HG02884 (cell line): ENCODE data around the gene FBXL7.

ENCODE experiments used
- ATAC-seq: cut with Tn5 transposase; IDR thresholded peaks from one replicate; pipeline ENCODE4 v1.9.1; 2021; ENCODE audit warnings: mild to moderate bottlenecking, moderate library complexity; ENCODE audit not compliant: unreplicated experiment

The FBXL7 gene

DNA sequence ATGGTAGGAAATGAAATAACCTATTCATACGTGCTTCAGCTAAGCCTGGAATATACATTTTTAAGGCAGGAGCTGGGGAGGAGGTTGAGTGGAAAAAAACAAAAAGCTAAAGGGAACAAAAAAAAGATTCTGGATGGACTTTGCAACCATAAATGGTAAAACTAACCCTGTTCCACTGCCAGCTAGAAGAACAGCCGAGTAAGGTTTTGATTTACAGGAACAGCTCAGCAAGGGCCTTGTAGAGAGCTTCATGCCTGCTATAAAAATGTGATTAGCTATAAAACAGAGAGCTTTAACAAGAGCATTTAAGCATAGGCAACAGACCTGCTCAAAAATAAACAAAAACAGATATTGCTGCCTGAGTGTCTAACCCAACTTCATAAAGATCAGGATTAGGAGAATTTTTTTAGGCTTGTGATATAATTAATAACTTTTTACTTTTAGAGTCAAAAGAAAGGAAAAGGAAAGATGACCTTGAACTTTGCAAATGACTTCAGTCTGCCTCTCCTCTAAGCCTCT lies 194.8 kb downstream of the FBXL7 start:
- no peak for ATAC-seq

DNA sequence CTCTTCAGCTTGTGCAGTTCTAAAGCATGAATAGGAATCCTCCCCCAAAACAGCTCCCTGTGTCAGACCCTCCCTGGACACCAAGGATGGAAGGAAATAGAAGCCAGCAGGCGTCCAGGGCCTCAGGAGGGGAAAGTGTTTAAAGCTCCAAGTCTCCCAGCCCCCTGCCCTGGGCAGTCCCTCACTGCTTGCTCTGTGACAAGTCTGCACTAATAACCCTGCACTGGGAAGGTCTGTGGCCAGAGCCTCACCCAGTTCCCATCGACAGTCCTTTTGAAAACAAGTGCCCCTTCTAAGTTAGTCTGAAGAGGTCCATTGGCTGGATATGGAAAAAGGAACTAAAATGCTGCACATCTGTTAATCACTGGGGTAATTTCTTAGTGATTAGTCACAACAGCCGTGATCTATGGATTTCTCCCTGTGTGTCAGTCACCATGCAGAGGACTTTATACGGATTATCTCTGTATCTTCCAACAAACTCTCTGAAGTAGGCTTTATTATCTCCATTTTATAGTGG lies 195.3 kb downstream of the FBXL7 start:
- ATAC-seq = no peak

DNA sequence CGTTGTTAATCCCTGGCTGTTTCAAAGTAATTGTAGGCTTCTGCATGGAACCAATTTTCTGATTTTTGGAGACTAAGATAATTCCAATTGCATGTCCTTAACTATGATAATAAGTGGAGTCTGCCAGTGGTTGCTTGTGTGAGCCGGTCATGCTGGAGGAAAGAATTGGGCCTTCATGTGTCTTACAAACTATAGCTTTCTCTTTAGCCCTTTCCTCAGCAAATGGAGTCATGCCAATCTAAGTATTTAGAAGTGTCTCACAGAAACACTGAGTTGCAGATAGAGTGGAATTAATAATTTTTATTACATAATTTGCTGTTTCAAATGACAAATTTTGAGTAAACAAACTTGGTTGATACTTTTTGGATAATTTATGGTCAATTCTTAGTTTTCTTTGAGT lies 200.4 kb downstream of the FBXL7 start:
- ATAC-seq = no peak

DNA sequence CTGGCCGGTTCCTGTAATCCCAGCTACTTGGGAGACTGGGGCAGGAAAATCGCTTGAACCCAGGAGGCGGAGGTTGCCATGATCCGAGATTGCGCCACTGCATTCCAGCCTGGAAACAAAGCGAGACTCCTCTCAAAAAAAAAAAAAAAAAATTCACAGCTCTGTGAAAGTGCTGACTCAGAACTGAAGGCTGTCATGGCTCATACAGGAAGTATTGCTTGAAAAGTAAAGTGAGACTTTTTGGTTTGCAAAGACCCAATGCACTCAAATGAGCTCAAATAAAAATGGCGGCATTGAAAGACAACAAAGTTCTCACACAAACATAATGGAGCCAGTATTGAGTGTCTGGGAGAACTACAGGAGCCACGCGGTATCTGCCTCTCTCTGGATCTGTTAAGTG lies 202.1 kb downstream of the FBXL7 start:
- no peak for ATAC-seq

DNA sequence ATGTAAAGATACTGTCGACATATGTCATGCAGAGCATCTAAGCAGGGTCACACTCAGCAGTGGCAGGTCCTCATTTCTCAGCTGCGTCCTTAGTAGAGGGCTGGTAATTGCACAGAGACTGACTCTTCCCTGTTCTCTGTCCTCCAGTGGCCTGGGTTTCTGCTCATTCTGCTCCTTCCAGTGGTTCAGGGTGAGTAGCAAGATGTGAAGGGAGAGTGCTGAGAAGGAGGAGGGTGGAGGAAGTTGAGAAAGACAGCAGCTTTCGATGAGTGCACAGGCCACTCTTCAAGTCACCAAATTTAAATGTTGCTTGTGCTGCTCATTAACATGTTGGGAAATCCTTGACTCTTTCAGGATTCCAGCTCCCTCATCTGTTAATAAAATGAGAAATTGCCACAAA lies 203.9 kb downstream of the FBXL7 start:
- ATAC-seq = no peak

DNA sequence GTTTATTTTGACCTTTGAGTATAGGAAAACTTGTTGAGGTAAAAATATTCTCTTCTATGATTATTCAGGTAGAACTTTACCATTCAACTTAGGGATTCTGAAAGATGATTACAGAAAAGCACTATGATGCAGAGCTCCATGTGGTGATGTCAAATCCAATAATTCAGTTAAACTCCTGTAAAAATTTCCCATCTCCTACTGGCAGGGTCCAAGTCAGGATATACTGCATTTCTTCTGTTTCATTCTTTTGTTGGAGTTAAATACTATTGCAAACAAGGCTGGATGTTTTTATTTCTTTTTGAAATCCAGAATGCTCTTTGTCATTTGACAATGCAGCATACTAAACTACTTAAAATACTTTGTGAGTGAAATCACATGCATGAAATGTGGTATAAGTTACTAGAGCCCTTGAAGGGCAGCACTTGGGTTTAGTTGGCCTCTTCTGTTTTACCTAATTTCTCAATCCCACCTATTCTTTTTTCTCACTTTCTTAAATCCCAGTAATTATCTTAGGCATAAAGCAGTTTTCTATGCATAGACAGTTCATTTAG lies 204.5 kb downstream of the FBXL7 start:
- no peak for ATAC-seq

DNA sequence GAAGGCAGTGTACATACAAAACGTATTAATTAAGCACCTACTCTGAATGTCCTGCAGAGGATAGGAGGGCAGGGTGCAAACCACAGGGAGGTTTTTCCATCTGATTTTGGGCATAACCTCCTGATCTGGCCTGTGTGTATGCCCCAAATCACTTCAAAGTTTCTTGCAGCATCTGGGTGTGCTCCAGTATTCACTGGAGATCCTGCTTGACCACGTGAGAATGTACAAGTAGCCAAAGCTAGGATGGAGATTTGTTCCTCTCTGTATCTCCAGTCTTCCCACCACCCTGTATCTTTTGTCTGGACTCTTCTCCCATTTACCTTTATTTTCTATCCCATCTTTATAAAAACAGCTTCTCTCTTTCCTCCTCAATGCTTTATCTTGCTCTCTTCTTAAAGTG lies 207.7 kb downstream of the FBXL7 start:
- no peak for ATAC-seq

DNA sequence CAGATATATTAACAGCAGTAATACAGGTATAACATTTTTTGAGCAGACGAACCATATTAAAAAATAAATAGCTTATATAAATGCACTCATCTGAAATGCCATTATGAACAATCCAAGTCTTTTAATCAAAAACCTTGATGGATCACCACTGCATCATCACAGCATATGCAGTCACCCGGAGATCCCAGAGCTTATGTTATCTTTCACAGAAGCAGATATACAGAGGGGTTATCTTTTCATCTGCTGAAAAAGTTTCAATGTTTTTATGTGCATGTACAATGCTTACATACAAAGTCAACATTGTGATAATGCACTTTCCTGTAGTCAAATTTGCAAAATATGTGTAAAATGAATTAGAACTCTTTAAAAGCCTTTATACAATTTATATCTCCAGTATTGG lies 211.9 kb downstream of the FBXL7 start:
- no peak for ATAC-seq

DNA sequence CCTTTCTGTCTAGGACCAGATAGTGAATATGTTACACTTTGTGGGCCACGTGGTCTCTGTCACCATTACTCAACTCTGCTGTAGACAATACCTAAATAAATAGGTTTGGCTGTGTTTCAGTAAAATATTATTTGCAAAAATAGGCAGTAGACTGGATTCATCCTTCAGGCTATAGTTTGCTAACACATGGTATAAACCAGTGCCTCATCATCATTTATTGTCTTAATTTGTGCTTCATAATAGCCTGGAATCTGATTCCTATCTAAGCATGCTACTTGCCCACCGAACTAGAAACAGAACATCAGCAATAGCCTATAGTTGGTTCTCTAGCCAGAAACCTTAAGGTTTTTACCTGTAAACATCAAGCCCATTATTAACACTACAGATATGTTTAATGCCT lies 215.6 kb downstream of the FBXL7 start:
- ATAC-seq = no peak

DNA sequence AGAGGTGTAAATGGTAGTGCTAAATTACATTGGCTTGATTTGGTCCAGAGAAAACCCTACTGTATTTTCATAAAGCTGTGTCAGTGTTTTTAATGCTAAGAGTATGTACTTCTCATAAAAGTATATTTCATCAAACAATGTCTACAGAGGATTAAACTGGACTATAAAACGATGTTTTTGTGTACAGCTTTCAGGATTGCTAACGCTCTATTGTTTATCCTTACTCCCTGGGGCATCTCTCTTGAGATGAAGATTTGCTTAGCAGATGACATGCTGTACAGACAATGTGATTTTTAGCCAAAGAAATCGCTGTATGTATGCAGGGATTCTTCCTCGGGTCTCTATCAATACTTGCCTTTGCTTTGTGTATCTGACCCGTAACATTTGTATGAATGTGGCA lies 216.0 kb downstream of the FBXL7 start:
- no peak for ATAC-seq

DNA sequence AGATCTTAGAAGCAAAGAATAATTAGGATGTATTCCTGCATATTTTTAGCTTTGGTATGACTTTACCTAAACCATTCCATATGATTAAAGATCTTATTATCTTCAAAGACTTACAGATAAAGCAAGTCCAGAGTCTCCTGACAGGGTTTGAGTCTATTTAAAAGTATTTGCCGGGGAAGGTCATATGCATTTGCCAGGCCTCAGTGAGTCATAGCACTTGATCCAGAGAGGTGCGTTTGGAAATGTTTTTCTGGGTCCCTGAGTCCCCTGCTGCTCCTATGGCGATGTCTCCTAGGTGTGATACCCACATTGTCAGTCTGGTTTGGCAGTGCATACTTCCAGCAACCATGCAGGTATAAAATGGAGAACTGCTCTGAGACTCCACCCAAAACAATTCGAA lies 217.0 kb downstream of the FBXL7 start:
- no peak for ATAC-seq

DNA sequence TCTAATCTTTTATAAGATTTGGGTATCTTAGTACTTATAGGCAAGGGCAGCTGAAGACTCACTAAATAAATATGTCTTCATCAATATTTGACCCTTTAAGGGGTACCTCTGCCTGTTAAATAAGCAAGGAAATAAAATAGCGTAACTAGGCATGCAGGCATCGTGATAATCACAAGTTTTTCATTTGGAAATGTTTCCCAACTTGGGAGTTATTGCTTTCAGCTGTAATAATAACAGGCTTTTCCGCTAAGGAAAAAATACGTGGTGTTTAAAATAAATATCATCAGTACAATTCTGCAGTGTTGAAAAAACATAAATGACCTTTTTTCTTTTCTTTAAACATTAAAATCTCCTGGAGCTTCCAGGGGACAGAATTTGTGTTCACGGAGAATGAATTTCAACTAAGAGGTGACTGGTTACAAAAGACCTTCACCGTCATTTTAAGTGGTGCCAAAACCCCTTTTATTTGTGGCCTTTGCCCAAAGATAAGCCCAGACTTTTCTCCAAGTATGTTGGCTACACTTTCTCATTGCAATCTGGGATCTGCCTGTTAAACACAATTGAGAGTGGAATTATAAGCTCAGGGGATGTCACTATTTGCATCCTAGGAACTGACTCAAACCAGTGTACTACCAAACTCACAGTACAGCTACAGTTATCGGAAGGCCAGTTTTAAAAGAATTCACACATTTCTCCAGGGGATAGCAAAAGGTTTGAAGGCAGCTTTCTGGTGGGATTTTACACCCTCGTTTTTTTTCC lies 218.6 kb downstream of the FBXL7 start:
- no peak for ATAC-seq

DNA sequence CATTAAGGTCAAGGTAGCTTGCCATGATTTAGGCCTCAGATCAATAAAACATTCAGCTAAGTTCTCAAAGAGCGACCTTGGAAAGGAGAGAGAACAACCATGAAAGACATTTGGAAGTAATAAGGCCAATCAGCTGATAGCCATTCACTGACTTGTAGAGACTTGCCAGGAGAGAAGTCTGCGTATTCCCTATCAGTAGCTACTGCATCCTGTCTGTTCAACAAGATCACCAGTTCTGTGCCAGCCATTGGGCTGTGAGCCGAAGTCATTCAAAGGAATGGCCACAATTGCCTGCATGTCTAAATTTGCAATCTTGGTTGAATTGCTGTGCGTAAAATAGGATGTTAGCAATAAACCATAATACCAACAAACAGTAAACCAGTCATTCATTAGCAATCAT lies 219.8 kb downstream of the FBXL7 start:
- no peak for ATAC-seq

DNA sequence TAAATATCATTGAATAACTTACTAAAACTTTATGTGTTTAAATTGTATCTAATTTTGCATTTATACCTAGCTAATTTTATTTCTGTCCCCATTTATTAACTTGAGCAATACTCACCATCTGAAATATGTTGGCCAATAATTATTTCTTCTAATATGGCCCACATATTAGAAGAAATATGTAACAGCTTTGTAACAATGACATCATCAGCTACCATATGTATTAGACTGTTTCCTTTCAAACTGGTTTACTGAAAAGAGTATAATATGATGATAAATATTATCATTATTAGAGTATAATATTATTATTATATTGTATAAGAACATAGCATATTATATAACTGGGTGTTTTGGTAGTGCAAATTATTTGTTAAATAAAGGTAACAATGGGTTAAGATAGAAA lies 220.5 kb downstream of the FBXL7 start:
- no peak for ATAC-seq

DNA sequence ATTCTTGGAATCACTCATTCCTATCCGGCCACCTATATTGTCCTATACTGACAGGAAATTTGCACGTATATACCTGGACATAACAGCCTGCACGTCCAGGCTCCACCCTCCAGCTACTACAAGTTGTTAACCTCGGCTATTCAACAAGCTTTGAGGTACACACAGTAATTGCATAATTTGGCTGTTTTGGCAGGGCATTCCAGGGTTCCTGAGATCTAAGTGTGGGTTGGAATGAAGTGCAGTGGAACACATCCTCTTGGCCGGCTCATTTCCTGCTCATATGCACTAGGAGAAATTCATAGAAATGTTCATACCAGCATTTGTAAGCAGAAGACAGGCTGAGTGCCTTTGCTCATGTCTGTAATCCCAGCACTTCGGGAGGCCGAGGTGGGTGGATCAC lies 222.3 kb downstream of the FBXL7 start:
- ATAC-seq = no peak

DNA sequence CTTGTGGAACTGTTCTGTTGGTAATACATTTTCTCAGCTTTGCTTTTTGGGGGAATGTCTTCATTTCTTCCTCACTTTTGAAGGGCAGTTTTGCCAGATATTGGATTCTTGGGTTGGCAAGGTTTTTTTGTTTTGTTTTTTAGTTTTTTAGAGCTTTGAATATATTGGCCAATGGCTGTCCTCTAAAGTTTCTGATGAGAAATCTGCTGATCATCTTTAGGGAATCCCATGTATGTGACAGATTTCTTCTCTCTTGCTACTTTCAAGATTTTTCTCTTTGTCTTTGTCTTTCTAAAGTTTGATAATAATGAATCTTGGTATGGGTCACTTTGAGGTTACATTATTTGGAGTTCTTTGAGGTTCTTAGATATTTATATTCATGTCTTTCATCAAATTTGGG lies 227.4 kb downstream of the FBXL7 start:
- ATAC-seq = no peak

DNA sequence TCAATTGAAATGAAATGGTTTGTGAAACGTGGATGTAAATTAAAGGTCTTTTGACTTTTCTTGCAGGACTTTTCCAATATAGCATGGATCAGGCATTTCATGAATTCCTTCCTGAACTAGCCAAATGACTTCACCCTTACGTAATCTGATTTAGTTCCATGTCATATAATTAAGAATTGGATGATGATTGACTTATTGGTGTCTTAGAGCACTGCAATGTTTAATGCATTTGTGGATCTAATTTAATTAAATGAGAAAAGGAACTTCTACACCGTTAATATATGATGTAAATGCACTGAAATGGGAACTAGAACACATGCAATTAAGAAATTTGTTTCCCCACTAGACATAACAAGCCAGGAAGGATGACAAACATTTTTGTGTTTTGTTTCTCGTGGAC lies 228.8 kb downstream of the FBXL7 start:
- ATAC-seq = no peak

DNA sequence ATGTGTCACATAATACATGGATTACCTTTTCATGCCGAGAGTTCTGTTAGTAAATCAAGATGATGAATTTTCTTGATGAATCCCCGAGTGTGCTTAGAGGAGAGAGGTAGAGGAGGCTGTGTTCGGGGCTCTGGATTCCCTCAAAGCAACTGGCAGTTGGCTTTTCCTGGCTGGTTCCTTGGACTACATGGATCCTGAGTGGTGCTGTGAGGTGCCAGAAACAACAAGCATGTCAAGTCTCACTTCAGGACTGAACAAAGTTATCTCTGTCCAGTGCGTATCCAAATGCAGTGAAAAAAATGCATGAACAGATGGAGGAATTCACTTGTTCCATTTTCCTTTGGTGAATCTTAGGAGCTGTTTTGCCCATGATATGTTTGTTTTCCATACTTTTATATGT lies 231.7 kb downstream of the FBXL7 start:
- no peak for ATAC-seq

DNA sequence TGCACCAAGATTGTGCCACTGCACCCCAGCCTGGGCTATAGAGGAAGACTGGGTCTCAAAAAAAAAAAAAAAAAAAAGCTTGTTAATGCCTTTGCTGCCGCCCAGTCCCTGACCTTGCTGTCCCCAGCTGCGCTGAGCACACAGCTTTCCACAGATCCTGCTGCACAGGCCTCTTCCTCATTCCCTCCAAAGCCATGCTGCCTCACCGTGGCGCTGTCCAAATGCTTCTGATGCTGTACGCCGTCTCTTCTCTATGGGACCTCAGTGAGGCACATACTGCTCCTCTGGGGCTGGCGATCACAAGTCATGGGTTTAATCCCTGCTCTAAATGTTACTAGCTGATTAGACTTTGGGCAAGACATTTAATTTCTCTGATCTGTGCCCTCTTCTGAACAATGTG lies 234.1 kb downstream of the FBXL7 start:
- no peak for ATAC-seq

DNA sequence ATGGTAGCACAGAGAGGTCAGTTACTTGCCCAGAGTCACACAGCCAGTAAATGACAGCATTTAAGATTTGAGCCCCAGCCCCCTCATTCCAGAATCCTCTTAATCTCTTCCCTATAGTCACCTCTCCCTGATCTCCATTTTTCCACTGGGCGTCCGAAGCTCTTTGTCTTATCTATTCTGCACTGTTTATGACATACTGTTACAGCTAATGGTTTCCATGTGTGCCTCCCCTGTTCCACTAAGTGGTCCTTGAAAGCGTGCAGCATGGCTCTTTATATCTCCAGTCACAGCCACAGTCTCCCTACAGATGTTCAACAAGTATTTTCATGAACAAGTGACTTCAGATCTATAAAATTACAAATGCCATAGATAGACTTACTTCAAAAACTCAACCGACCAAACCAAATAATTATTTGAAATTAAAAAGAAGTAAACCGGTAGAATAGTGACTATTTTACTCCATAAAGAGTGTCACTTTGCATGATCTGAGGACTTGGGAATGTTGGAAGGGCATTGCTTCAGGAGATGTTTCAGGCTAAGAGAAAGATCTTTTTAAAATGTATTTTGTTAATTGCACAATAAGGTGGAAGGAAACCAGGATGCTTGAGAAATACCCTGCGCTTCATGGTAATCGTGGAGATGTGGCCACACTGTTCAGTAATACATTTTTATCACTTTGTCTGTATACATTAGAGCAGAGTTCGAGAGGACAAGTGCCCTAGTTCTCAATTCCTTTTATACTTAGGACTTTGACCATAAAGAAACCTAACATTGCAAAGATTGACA lies 237.2 kb downstream of the FBXL7 start:
- ATAC-seq = no peak

DNA sequence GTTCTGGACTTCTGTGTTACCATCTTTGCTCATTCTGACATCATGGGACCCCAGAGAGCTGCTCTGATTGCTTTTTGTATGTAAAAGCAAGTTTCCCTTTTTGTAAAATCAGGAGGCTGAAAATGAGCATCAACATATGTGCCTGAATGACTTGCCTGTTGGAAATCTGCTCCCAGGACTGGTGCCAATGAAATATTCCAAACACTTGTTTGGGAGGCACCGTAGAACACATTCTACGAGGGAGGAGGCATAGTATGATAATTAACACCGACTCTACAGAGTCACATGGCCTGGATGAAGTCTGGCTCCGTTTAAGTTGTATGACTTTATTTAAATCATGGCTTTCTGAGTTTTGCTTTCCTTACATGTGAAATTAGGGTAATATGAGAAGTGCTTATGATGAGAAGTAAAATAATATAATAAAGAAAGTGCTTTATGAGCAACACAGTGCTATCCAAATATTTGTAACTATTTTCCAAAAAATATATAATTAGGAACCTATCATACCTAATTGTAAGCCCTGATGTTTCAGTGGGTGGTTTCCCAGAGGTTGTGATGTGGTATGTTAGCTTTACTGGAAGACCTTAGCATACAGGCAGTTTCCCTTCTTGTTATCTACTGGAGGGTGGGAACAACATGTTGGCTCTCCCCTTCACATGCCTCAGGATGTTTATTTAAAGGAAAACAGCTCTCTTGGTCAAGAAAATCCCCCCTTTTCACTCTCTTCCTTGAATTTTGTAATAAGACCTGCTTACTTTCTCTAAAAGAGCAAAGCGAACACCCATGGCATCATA lies 238.1 kb downstream of the FBXL7 start:
- no peak for ATAC-seq
